Measurements from ENCODE around the gene MICU1.
"Not testable (repeated sequence)": the region's sequence is repeated elsewhere in the genome, so short reads cannot be mapped to it uniquely, and the experiment has no call there.

The MICU1 gene

GRCh38 chr10:72552857-72553256 lies 73.0 kb downstream of the MICU1 start:
- no peak for DNase-seq

GRCh38 chr10:72550239-72550638 lies 75.6 kb downstream of the MICU1 start:
- DNase-seq: no peak

GRCh38 chr10:72545546-72545945 lies 80.3 kb downstream of the MICU1 start:
- DNase-seq: no peak

GRCh38 chr10:72543855-72544254 lies 82.0 kb downstream of the MICU1 start:
- not testable (repeated sequence) for DNase-seq

- no peak for DNase-seq
Observed at GRCh38 chr10:72542396-72542815, 83.5 kb downstream of the MICU1 start.

GRCh38 chr10:72541337-72541736 lies 84.5 kb downstream of the MICU1 start:
- DNase-seq: no peak

GRCh38 chr10:72540193-72540807 lies 85.6 kb downstream of the MICU1 start:
- no peak for DNase-seq

- DNase-seq: no peak
Observed at GRCh38 chr10:72539137-72539536, 86.7 kb downstream of the MICU1 start.

GRCh38 chr10:72525689-72526088 lies 100.2 kb downstream of the MICU1 start:
- DNase-seq: no peak

GRCh38 chr10:72525277-72525676 lies 100.6 kb downstream of the MICU1 start:
- DNase-seq: no peak

GRCh38 chr10:72524489-72524888 lies 101.4 kb downstream of the MICU1 start:
- no peak for DNase-seq

- no peak for DNase-seq
Observed at GRCh38 chr10:72523932-72524396, 101.9 kb downstream of the MICU1 start.

- no peak for DNase-seq
Observed at GRCh38 chr10:72523062-72523461, 102.8 kb downstream of the MICU1 start.

- DNase-seq: no peak
Observed at GRCh38 chr10:72517244-72517643, 108.6 kb downstream of the MICU1 start.

- DNase-seq: no peak
Observed at GRCh38 chr10:72515455-72515854, 110.4 kb downstream of the MICU1 start.

- DNase-seq: no peak
Observed at GRCh38 chr10:72513910-72514309, 112.0 kb downstream of the MICU1 start.

GRCh38 chr10:72511459-72511858 lies 114.4 kb downstream of the MICU1 start:
- DNase-seq: no peak

- no peak for DNase-seq
Observed at GRCh38 chr10:72509941-72510340, 115.9 kb downstream of the MICU1 start.

- DNase-seq: no peak
Observed at GRCh38 chr10:72509206-72509799, 116.6 kb downstream of the MICU1 start.

GRCh38 chr10:72508033-72508432 lies 117.8 kb downstream of the MICU1 start:
- no peak for DNase-seq

GRCh38 chr10:72506474-72506873 lies 119.4 kb downstream of the MICU1 start:
- DNase-seq: no peak

GRCh38 chr10:72505435-72505834 lies 120.4 kb downstream of the MICU1 start:
- DNase-seq: no peak

- DNase-seq: no peak
Observed at GRCh38 chr10:72503694-72504438, 122.0 kb downstream of the MICU1 start.

- DNase-seq: no peak
Observed at GRCh38 chr10:72503241-72503640, 122.6 kb downstream of the MICU1 start.
